Gastrocnemius medialis (tissue), 4 donors: ENCODE results near the gene GPNMB.

ENCODE experiments used
- CTCF ChIP-seq, 5 experiments: fragments of 450-650 bp in 3 of 5; fragments of 200-600 bp in 2 of 5; sonication (generic) in 2 of 5; IDR thresholded peaks in 4 of 5; conservative IDR thresholded peaks in 1 of 5; 1 replicate in 4 of 5; 2 replicates in 1 of 5; pipeline ENCODE4 v1.5.1; 2016 to 2019; ENCODE audit warnings: antibody characterized with exemption in 5 of 5, mild to moderate bottlenecking in 3 of 5, moderate library complexity in 3 of 5
- POLR2A ChIP-seq, 2 donors: fragments of 450-650 bp; IDR thresholded peaks; one replicate each; pipeline ENCODE4 v1.6.1; 2017; ENCODE audit warnings: antibody characterized with exemption in 2 of 2, mild to moderate bottlenecking in 2 of 2, moderate library complexity in 2 of 2

- TF ChIP-seq CTCF (IDR thresholded peaks at IDR 0.05 in 4 of 5, conservative IDR thresholded peaks at IDR 0.05 in 1 of 5) (no peak), POLR2A (IDR thresholded peaks at IDR 0.05) (no peak)
Observed at GRCh38 chr7:23268167-23268566, 21.6 kb downstream of the GPNMB start.
